HS-27A (cell line): ENCODE results near the gene PCDHGB7.
"Not testable (repeated sequence)": the region's sequence is repeated elsewhere in the genome, so short reads cannot be mapped to it uniquely, and the experiment has no call there.

ENCODE experiments used
- DNase-seq: peaks from one replicate; pipeline ENCODE4 v3.0.0-alpha.2; 2012; ENCODE audit warnings: low read depth, missing footprints

The PCDHGB7 gene

DNA sequence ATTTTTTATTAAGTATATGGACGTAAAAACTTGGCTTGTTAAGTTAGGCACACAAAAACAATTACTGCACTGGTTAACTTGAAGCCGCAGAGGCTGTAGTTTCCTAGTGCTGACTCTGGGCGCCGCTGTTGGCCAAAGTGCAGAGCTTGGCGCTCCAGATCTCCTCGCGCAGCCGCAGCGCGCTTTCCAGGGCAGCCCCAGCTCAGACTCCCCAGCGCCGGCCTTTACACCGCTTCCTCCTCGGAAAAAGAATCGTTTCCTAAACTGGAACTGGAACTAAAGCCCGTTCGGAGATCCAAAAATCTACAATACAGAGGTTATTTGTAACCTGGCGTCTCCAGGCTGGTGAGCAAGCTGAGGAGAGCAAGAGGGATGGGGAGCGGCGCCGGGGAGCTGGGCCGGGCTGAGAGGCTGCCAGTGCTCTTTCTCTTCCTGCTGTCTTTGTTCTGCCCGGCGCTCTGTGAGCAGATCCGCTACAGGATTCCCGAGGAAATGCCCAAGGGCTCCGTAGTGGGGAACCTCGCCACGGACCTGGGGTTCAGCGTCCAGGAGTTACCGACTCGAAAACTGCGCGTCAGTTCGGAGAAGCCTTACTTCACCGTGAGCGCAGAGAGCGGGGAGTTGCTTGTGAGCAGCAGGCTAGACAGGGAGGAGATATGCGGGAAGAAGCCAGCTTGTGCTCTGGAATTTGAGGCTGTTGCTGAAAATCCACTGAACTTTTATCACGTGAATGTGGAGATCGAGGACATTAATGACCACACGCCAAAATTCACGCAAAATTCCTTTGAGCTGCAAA, 19.5 kb upstream of the PCDHGB7 start, which contains the start of gene PCDHGB5:
Gene PCDHGB5 (plus strand): TSS at position 192 of the 796 bp plus-strand sequence. CDS start 181 bp downstream, at position 373.
- not testable (repeated sequence) for DNase-seq

DNA sequence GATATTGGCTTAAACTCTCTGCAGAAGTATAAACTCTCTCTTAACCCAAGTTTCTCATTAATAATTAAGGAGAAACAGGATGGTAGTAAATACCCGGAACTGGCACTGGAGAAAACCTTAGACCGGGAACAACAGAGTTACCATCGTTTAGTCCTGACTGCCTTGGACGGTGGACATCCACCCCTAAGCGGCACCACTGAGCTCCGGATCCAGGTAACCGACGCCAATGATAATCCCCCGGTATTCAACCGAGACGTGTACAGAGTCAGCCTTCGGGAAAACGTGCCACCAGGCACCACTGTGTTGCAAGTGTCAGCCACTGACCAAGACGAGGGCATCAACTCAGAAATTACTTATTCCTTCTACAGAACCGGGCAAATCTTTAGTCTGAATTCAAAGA, 18.9 kb upstream of the PCDHGB7 start:
- no peak for DNase-seq

- no peak for DNase-seq
Measured at GRCh38 chr5:141399555-141400258, 17.8 kb upstream of the PCDHGB7 start.

GRCh38 chr5:141402553-141403243, 14.8 kb upstream of the PCDHGB7 start, which contains the start of gene PCDHGA9:
Gene PCDHGA9 (plus strand): TSS chr5:141402778. CDS start chr5:141402953, 175 bp downstream.
- no peak for DNase-seq

- DNase-seq, result no peak
Measured at GRCh38 chr5:141403387-141403786, 14.1 kb upstream of the PCDHGB7 start.

DNA sequence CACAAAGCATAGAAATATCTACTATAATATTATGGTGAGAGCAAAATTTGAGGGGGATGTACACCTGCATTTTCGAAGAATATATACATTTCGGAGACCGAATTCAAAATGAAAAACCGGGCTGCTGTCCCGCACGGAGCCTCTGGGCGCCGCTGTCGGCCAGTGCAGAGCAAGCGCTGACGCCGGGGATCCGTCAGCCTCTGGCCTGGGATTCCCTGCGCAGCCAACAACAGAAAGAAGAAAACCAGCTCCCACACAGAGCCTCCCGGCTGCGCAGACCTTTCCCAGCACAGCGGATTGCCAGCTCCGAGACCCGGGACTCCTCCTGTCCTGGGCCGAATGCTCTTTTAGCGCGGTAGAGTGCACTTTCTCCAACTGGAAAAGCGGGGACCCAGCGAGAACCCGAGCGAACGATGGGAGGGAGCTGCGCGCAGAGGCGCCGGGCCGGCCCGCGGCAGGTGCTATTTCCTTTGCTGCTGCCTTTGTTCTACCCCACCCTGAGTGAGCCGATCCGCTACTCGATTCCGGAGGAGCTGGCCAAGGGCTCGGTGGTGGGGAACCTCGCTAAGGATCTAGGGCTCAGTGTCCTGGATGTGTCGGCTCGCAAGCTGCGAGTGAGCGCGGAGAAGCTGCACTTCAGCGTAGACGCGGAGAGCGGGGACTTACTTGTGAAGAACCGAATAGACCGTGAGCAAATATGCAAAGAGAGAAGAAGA, 9.5 kb upstream of the PCDHGB7 start, which contains the start of gene PCDHGB6:
Gene PCDHGB6 (plus strand): TSS at position 232 of the 716 bp plus-strand sequence. CDS start 182 bp downstream, at position 414.
- DNase-seq, result not testable (repeated sequence)

GRCh38 chr5:141409598-141410306, 7.7 kb upstream of the PCDHGB7 start:
- DNase-seq, result no peak

DNA sequence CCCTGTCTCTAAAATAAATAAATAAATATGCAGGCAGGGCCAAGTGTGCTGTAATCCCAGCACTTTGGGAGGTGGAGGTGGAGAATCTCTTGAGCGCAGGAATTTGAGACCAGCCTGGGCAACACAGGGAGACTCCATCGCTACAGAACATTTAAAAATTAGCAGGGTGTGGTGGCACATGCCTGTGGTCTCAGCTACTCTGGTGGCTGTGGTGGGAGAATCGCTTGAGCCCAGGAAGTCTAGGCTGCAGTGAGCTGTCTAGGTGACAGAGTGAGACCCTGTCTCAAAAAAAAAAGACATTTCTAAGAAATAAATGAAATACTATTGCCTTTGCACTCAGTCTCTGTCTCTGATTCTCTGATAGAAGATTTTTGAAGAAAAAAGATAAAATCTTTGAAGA, 5.9 kb upstream of the PCDHGB7 start:
- DNase-seq, result no peak

GRCh38 chr5:141412854-141413539, 4.5 kb upstream of the PCDHGB7 start, which contains the start of gene PCDHGA10:
Gene PCDHGA10 (plus strand): TSS chr5:141412987. CDS start chr5:141413176, 189 bp downstream.
- no peak for DNase-seq

DNA sequence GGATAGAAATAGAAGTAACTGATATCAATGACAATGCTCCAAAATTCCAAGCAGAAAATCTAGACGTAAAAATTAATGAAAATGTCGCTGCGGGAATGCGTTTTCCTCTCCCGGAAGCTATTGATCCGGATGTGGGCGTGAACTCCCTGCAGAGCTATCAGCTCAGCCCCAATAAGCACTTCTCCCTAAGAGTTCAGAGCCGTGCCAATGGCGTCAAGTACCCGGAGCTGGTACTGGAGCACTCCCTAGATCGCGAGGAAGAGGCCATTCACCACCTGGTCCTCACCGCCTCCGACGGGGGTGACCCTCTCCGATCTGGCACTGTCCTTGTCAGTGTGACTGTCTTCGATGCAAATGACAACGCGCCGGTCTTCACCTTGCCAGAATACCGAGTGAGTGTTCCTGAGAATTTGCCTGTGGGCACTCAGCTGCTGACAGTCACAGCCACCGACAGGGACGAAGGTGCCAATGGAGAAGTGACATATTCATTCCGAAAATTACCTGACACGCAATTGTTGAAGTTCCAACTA, 3.9 kb upstream of the PCDHGB7 start:
- no peak for DNase-seq

DNA sequence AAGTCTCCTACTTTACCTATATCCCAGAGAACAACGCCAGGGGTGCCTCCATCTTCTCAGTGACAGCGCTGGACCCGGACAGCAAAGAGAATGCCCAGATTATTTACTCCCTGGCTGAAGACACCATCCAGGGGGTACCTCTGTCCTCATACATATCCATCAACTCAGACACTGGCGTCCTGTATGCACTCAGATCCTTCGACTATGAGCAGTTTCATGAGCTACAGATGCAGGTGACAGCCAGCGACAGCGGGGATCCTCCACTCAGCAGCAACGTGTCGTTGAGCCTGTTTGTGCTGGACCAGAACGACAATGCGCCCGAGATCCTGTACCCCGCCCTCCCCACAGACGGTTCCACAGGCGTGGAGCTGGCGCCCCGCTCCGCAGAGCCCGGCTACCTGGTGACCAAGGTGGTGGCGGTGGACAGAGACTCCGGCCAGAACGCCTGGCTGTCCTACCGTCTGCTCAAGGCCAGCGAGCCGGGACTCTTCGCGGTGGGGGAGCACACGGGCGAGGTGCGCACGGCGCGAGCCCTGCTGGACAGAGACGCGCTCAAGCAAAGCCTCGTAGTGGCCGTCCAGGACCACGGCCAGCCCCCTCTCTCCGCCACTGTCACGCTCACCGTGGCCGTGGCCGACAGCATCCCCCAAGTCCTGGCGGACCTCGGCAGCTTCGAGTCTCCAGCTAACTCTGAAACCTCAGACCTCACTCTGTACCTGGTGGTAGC, 2.8 kb upstream of the PCDHGB7 start:
- DNase-seq, result not testable (repeated sequence)

GRCh38 chr5:141415275-141415618, 2.2 kb upstream of the PCDHGB7 start:
- not testable (repeated sequence) for DNase-seq

GRCh38 chr5:141419074-141419880, 1.8 kb downstream of the PCDHGB7 start:
- DNase-seq, result no peak

DNA sequence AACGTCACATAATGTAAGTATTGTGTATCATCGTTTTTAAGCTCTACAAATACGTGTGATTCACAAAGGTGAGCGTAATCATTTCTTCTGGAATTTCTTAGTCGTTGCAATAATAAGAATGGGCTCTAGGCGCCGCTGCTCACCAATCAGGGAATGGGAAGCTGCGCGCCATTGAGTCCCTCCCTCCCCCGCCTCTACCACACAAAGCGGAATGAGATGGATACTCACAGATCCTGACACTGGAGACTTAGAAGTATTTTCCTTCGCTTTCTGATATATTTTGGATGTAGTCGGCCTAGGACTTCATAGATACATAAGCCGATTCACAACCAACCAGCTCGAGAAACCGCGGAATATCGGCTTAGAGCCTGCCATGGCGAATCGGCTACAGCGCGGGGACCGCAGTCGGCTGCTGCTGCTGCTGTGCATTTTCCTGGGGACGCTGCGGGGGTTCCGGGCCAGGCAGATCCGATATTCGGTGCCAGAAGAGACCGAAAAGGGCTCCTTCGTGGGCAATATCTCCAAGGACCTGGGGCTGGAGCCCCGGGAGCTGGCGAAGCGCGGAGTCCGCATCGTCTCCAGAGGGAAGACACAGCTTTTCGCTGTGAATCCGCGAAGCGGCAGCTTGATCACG, 3.5 kb downstream of the PCDHGB7 start, which contains the start of gene PCDHGA11:
Gene PCDHGA11 (plus strand): TSS at position 197 of the 634 bp plus-strand sequence. CDS start 177 bp downstream, at position 374.
- no peak for DNase-seq

DNA sequence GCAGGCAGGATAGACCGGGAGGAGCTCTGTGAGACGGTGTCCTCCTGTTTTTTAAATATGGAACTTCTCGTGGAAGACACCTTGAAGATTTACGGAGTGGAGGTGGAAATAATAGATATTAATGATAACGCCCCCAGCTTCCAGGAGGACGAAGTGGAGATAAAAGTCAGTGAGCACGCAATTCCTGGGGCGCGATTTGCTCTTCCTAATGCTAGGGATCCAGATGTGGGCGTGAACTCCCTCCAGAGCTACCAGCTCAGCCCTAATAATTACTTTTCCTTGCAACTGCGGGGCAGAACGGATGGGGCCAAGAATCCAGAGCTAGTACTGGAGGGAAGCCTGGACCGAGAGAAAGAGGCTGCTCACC, 4.0 kb downstream of the PCDHGB7 start:
- DNase-seq, result no peak

- DNase-seq, result no peak
Measured at GRCh38 chr5:141422742-141423291, 5.3 kb downstream of the PCDHGB7 start.

GRCh38 chr5:141427783-141428426, 10.4 kb downstream of the PCDHGB7 start:
- DNase-seq, result no peak
